ENCODE results near the gene NEU3. TPM values are rescaled to one million over a fixed set of nuclear protein-coding genes. Genes with fewer than 3 reads are reported as not detected.
"Not testable (repeated sequence)": the region's sequence is repeated elsewhere in the genome, so short reads cannot be mapped to it uniquely, and the experiment has no call there.

NEU3 gene
- total and polyA plus RNA-seq, 5 donors = 3.6 to 7.2 (median 5.0) TPM

GRCh38 chr11:75013051-75013450 lies 24.3 kb downstream of the NEU3 start:
- Histone ChIP-seq H3K9me3 (ENCODE audit: control insufficient read depth, low read length) (no peaks in the 10 kb centered on the region), H3K27ac (ENCODE audit: low read length) (no peak overlapping the region), H3K27me3 (ENCODE audit: control insufficient read depth, insufficient read depth) (no peaks in the 10 kb centered on the region), H3K4me1 (ENCODE audit: control insufficient read depth, insufficient read depth, low read length) (no peaks in the 10 kb centered on the region), H3K4me3 (ENCODE audit: low read length) (no peak overlapping the region)
- intact Hi-C loops (cut with DNase I) = no loop called here
- ATAC-seq = no peak
- DNase-seq = no peak

- 16% methylated on average over 1 of the region's 1 CpG for WGBS
- no peaks in the 10 kb centered on the region for H3K4me1 ChIP-seq (ENCODE audit: control insufficient read depth, insufficient read depth, low read length)
- no peaks in the 10 kb centered on the region for H3K27me3 ChIP-seq (ENCODE audit: control insufficient read depth, insufficient read depth)
- DNase-seq = no peak
- intact Hi-C loops (cut with DNase I) = no loop called here
- no peaks in the 10 kb centered on the region for H3K9me3 ChIP-seq (ENCODE audit: control insufficient read depth, low read length)
- ATAC-seq = peak; percentile 60 to 69
- no peak overlapping the region for H3K4me3 ChIP-seq (ENCODE audit: low read length)
- H3K27ac ChIP-seq (ENCODE audit: low read length) = peak overlapping the region; percentile 14
Measured at GRCh38 chr11:75014129-75014528, 25.4 kb downstream of the NEU3 start.

GRCh38 chr11:75019200-75019599 lies 30.5 kb downstream of the NEU3 start:
- DNase-seq; intact Hi-C loops (cut with DNase I); H3K9me3 ChIP-seq (ENCODE audit: control insufficient read depth, low read length); H3K4me1 ChIP-seq (ENCODE audit: control insufficient read depth, insufficient read depth, low read length); H3K4me3 ChIP-seq (ENCODE audit: low read length); ATAC-seq; H3K27ac ChIP-seq (ENCODE audit: low read length); H3K27me3 ChIP-seq (ENCODE audit: control insufficient read depth, insufficient read depth): not testable (repeated sequence)
- WGBS = 92% methylated on average over 3 of the region's 3 CpGs

- intact Hi-C loops (cut with DNase I) = loop anchor here in 2 of 4 donors (10.0 kb wide), 1 partner anchor 224 kb away; the partner anchor contains the start of gene TPBGL (in 2 of the 2)
- H3K4me1 ChIP-seq (ENCODE audit: control insufficient read depth, insufficient read depth, low read length); ATAC-seq; H3K4me3 ChIP-seq (ENCODE audit: low read length); H3K9me3 ChIP-seq (ENCODE audit: control insufficient read depth, low read length); H3K27ac ChIP-seq (ENCODE audit: low read length); H3K27me3 ChIP-seq (ENCODE audit: control insufficient read depth, insufficient read depth); DNase-seq: not testable (repeated sequence)
- 73% methylated on average over 5 of the region's 5 CpGs for WGBS
Measured at GRCh38 chr11:75020328-75020727, 31.6 kb downstream of the NEU3 start.

GRCh38 chr11:75022296-75022695 lies 33.6 kb downstream of the NEU3 start:
- 84% methylated on average over 3 of the region's 3 CpGs for WGBS
- no peaks in the 10 kb centered on the region for H3K9me3 ChIP-seq (ENCODE audit: control insufficient read depth, low read length)
- no peaks in the 10 kb centered on the region for H3K27me3 ChIP-seq (ENCODE audit: control insufficient read depth, insufficient read depth)
- DNase-seq = no peak
- peaks cover 2% of the 10 kb centered on the region for H3K4me1 ChIP-seq (ENCODE audit: control insufficient read depth, insufficient read depth, low read length)
- no peak overlapping the region for H3K4me3 ChIP-seq (ENCODE audit: low read length)
- intact Hi-C loops (cut with DNase I) = loop anchor here in 2 of 4 donors (10.0 kb wide), 1 partner anchor 223 kb away; the partner anchor contains the start of gene TPBGL (in 2 of the 2)
- ATAC-seq = no peak
- H3K27ac ChIP-seq (ENCODE audit: low read length) = no peak overlapping the region

- Histone ChIP-seq H3K27me3 (ENCODE audit: control insufficient read depth, insufficient read depth) (no peaks in the 10 kb centered on the region), H3K9me3 (ENCODE audit: control insufficient read depth, low read length) (no peaks in the 10 kb centered on the region), H3K27ac (ENCODE audit: low read length) (peak overlapping the region; percentile 25), H3K4me1 (ENCODE audit: control insufficient read depth, insufficient read depth, low read length) (peaks cover 2% of the 10 kb centered on the region), H3K4me3 (ENCODE audit: low read length) (no peak overlapping the region)
- WGBS = 50% methylated on average over 5 of the region's 5 CpGs
- DNase-seq (peak; percentile 72 to 90 (median 87)), ATAC-seq (peak; percentile 79 to 91)
- intact Hi-C loops (cut with DNase I) = loop anchor here in 2 of 4 donors (10.0 kb wide), 1 partner anchor 222 kb away; the partner anchor contains the start of gene TPBGL (in 2 of the 2)
Measured at GRCh38 chr11:75022759-75023396, 34.1 kb downstream of the NEU3 start.

- peaks cover 2% of the 10 kb centered on the region for H3K4me1 ChIP-seq (ENCODE audit: control insufficient read depth, insufficient read depth, low read length)
- H3K4me3 ChIP-seq (ENCODE audit: low read length) = no peak overlapping the region
- H3K27ac ChIP-seq (ENCODE audit: low read length) = peak overlapping the region; percentile 25
- intact Hi-C loops (cut with DNase I) = loop anchor here in 2 of 4 donors (10.0 kb wide), 1 partner anchor 221 kb away; the partner anchor contains the start of gene TPBGL (in 2 of the 2)
- no peaks in the 10 kb centered on the region for H3K27me3 ChIP-seq (ENCODE audit: control insufficient read depth, insufficient read depth)
- peak; percentile 10 to 17 for ATAC-seq
- no peak for DNase-seq
- H3K9me3 ChIP-seq (ENCODE audit: control insufficient read depth, low read length) = no peaks in the 10 kb centered on the region
- 93% methylated on average over 6 of the region's 6 CpGs for WGBS
Measured at GRCh38 chr11:75023446-75024067, 34.8 kb downstream of the NEU3 start.

GRCh38 chr11:75024068-75024449 lies 35.3 kb downstream of the NEU3 start:
- Histone ChIP-seq H3K27ac (ENCODE audit: low read length) (no peak overlapping the region), H3K9me3 (ENCODE audit: control insufficient read depth, low read length) (no peaks in the 10 kb centered on the region), H3K27me3 (ENCODE audit: control insufficient read depth, insufficient read depth) (no peaks in the 10 kb centered on the region), H3K4me3 (ENCODE audit: low read length) (no peak overlapping the region), H3K4me1 (ENCODE audit: control insufficient read depth, insufficient read depth, low read length) (peaks cover 2% of the 10 kb centered on the region)
- intact Hi-C loops (cut with DNase I) = loop anchor here in 2 of 4 donors (10.0 kb wide), 1 partner anchor 221 kb away; the partner anchor contains the start of gene TPBGL (in 2 of the 2)
- ATAC-seq (no peak), DNase-seq (no peak)
- WGBS = 62% methylated on average over 6 of the region's 6 CpGs

- no peaks in the 10 kb centered on the region for H3K27me3 ChIP-seq (ENCODE audit: control insufficient read depth, insufficient read depth)
- peaks cover 2% of the 10 kb centered on the region for H3K4me1 ChIP-seq (ENCODE audit: control insufficient read depth, insufficient read depth, low read length)
- no peaks in the 10 kb centered on the region for H3K9me3 ChIP-seq (ENCODE audit: control insufficient read depth, low read length)
- no peak overlapping the region for H3K27ac ChIP-seq (ENCODE audit: low read length)
- DNase-seq (no peak), ATAC-seq (no peak)
- WGBS = 59% methylated on average over 1 of the region's 1 CpG
- intact Hi-C loops (cut with DNase I) = loop anchor here in 3 of 4 donors (5.0 to 10.0 kb wide), 2 partner anchors 220 to 223 kb away; partner anchors contain the start of gene TPBGL (in 2 of the 3)
- H3K4me3 ChIP-seq (ENCODE audit: low read length) = no peak overlapping the region
Measured at GRCh38 chr11:75024764-75025211, 36.1 kb downstream of the NEU3 start.

- Histone ChIP-seq H3K4me3 (ENCODE audit: low read length) (no peak overlapping the region), H3K9me3 (ENCODE audit: control insufficient read depth, low read length) (no peaks in the 10 kb centered on the region), H3K27ac (ENCODE audit: low read length) (no peak overlapping the region), H3K4me1 (ENCODE audit: control insufficient read depth, insufficient read depth, low read length) (peaks cover 2% of the 10 kb centered on the region), H3K27me3 (ENCODE audit: control insufficient read depth, insufficient read depth) (no peaks in the 10 kb centered on the region)
- ATAC-seq = no peak
- intact Hi-C loops (cut with DNase I) = loop anchor here in 3 of 4 donors (5.0 to 10.0 kb wide), 2 partner anchors 219 to 222 kb away; partner anchors contain the start of gene TPBGL (in 2 of the 3)
- DNase-seq = no peak
- WGBS = 96% methylated on average over 1 of the region's 1 CpG
Measured at GRCh38 chr11:75025561-75025960, 36.8 kb downstream of the NEU3 start.

GRCh38 chr11:75028321-75028720 lies 39.6 kb downstream of the NEU3 start:
- Histone ChIP-seq H3K27ac (ENCODE audit: low read length) (no peak overlapping the region), H3K9me3 (ENCODE audit: control insufficient read depth, low read length) (no peaks in the 10 kb centered on the region), H3K27me3 (ENCODE audit: control insufficient read depth, insufficient read depth) (no peaks in the 10 kb centered on the region), H3K4me1 (ENCODE audit: control insufficient read depth, insufficient read depth, low read length) (no peaks in the 10 kb centered on the region), H3K4me3 (ENCODE audit: low read length) (no peak overlapping the region)
- ATAC-seq (no peak), DNase-seq (no peak)
- intact Hi-C loops (cut with DNase I) = loop anchor here in 3 of 4 donors (5.0 to 10.0 kb wide), 2 partner anchors 216 to 219 kb away; partner anchors contain the start of gene TPBGL (in 2 of the 3)

Data from right cardiac atrium (tissue), 5 donors.